Transverse colon (tissue), 4 donors: ENCODE results near the gene FKBP5. TPM values are rescaled to one million over a fixed set of nuclear protein-coding genes. Genes with fewer than 3 reads are reported as not detected.
A peak's percentile ranks its signal among the peaks of the same experiment; 100 is the strongest.

Experiments used
- DNase-seq: peaks from one replicate; pipeline ENCODE4 v3.0.0-alpha.2; 2019
- H3K27ac ChIP-seq, 4 donors: fragments of 200-600 bp; sonication (generic); 2 replicates each; pipeline ENCODE4 v1.5.1; 2016 to 2018; ENCODE audit warnings: inconsistent platforms in 4 of 4
- H3K27me3 ChIP-seq: fragments of 200-600 bp; sonication (generic); 2 replicates; pipeline ENCODE4 v1.5.1; 2017; ENCODE audit warnings: inconsistent platforms
- H3K36me3 ChIP-seq, 4 donors: fragments of 200-600 bp; sonication (generic); 2 replicates each; pipeline ENCODE4 v1.5.1; 2017 to 2019; ENCODE audit warnings: inconsistent platforms in 4 of 4
- H3K4me1 ChIP-seq, 4 donors: fragments of 200-600 bp; sonication (generic); 2 replicates each; pipeline ENCODE4 v1.5.1; 2017 to 2020; ENCODE audit warnings: inconsistent platforms in 4 of 4
- H3K4me3 ChIP-seq, 4 donors: fragments of 200-600 bp; sonication (generic); 1 replicate in 1 of 4; 2 replicates in 3 of 4; pipeline versions ENCODE4 v1.5.1 to v1.6.1; 2017 to 2019; ENCODE audit warnings: inconsistent platforms in 4 of 4
- H3K9me3 ChIP-seq, 2 donors: fragments of 200-600 bp; sonication (generic); 2 replicates each; pipeline ENCODE4 v1.5.1; 2017 to 2019; ENCODE audit warnings: inconsistent platforms in 2 of 2
- CTCF ChIP-seq, 5 experiments: fragments of 200-600 bp in 3 of 5; fragments of 450-650 bp in 2 of 5; sonication (generic) in 3 of 5; IDR thresholded peaks; 1 replicate in 2 of 5; 2 replicates in 3 of 5; pipeline ENCODE4 v1.5.1; 2016 to 2017; ENCODE audit warnings: antibody characterized with exemption in 5 of 5, inconsistent platforms in 3 of 5, mild to moderate bottlenecking in 2 of 5, moderate library complexity in 1 of 5
- EP300 ChIP-seq: sonication (generic); formaldehyde crosslinking; IDR thresholded peaks from one replicate; pipeline ENCODE4 v1.6.1; 2017; ENCODE audit warnings: antibody characterized with exemption, low read depth
- POLR2A ChIP-seq: fragments of 450-650 bp; IDR thresholded peaks from one replicate; pipeline ENCODE4 v1.6.1; 2016; ENCODE audit warnings: antibody characterized with exemption, mild to moderate bottlenecking, moderate library complexity
- POLR2AphosphoS5 ChIP-seq, 3 donors: sonication (generic); formaldehyde crosslinking; IDR thresholded peaks; one replicate each; pipeline ENCODE4 v1.6.1; 2016; ENCODE audit warnings: antibody characterized with exemption in 3 of 3
- whole genome bisulfite sequencing, 2 donors: methylation state at CpG; one replicate each; pipeline ENCODE4 v1.1.5; 2018; ENCODE audit warnings: low coverage in 1 of 2; 5-methylcytosine and 5-hydroxymethylcytosine counted together
- in situ Hi-C, 4 donors: fragments of 200-750 bp; cut with MboI; loops; one replicate each; pipeline versions ENCODE4 v1.15.0 to v1.15.1; 2017; ENCODE audit warnings: low sequenced_read_pairs in 3 of 4, low pct_ligation_motif_present in 1 of 4, low pct_unique_long_range_greater_than_20kb in 1 of 4
- intact Hi-C: fragments of 100-400 bp; cut with DNase I; formaldehyde crosslinking; loops from one replicate; pipeline ENCODE4 v1.15.1; 2023; ENCODE audit warnings: low total_unique reads
- total RNA-seq, 4 donors: library from RNA; depleted of rRNA; stranded (reverse); fragments of >200 nt; gene quantifications; one replicate each; pipeline ENCODE4 v1.1.0, GENCODE V29; 2016

The FKBP5 gene
- total RNA-seq, 4 donors from 2014 or later: 82.8 to 299 (median 254) TPM

DNA sequence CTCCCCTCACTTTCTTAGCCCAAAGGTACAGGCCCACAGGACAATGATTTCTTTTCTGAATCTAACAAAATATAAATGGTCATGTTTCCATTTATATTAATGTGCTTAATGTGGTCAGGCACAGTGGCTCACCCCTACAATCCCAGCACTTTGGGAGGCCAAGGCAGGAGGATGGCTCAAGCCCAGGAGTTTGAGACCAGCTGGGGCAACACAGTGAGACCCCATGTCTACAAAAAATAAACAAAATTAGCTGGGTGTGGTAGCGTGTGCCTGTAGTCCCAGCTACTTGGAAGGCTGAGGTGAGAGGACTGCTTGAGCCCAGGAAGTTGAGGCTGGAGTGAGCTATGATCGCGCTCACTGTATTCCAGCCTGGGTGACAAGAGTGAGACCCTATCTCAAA lies 98.8 kb downstream of the FKBP5 start:
- Histone ChIP-seq H3K27ac (peak overlapping the region; percentile 74 to 78 (median 77)), H3K36me3 (peaks cover 0 to 78% (median 37%) of the 10 kb centered on the region in 4 donors), H3K9me3 (no peaks in the 10 kb centered on the region), H3K4me1 (peaks cover 15 to 76% (median 42%) of the 10 kb centered on the region in 4 donors), H3K27me3 (no peaks in the 10 kb centered on the region), H3K4me3 (no peak overlapping the region)
- DNase-seq: no peak
- TF ChIP-seq POLR2A (no peak), CTCF (IDR thresholded peaks at IDR 0.05) (no peak), EP300 (no peak), POLR2AphosphoS5 (IDR thresholded peaks at IDR 0.05) (no peak)
- intact Hi-C loops (loop anchor here (10.0 kb wide), 1 partner anchor 95 kb away; the partner anchor contains the start of gene FKBP5), in situ Hi-C loops (loop anchor here in 3 of 4 donors (10.0 kb wide), 2 partner anchors 45 to 145 kb away; partner anchors contain the start of gene ARMC12 (in 2 of the 3))
- 94 to 100% methylated on average over 3 of the region's 3 CpGs for WGBS, 2 donors

DNA sequence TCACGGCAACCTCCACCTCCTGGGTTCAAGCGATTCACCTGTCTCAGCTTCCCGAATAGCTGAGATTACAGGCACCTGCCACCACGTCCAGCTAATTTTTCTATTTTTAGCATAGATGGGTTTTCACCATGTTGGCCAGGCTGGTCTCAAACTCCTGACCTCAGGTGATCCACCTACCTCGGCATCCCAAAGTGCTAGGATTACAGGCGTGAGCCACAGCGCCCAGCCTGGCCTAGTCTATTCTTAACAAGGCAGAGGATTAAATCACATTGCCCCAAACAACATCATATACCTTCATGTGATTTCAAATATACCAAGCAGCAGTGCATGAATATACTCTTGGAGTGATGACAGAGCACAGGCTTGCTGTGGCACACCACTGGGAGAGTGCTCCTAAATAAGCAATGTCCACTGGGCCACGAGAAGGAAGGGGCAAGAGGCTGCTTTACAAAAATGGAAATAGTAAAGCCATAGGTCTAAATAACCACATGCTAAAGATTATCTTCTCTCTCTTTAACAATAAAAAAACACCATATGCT lies 99.4 kb downstream of the FKBP5 start:
- H3K4me1 ChIP-seq: peaks cover 18 to 81% (median 40%) of the 10 kb centered on the region in 4 donors
- H3K36me3 ChIP-seq: peaks cover 0 to 75% (median 36%) of the 10 kb centered on the region in 4 donors
- intact Hi-C loops (loop anchor here (10.0 kb wide), 1 partner anchor 96 kb away; the partner anchor contains the start of gene FKBP5), in situ Hi-C loops (loop anchor here in 3 of 4 donors (10.0 kb wide), 2 partner anchors 46 to 146 kb away; partner anchors contain the start of gene ARMC12 (in 2 of the 3))
- H3K4me3 ChIP-seq: no peak overlapping the region
- DNase-seq: no peak
- WGBS, 2 donors: 96% methylated on average over 3 to 8 of the region's 8 CpGs
- H3K9me3 ChIP-seq: no peaks in the 10 kb centered on the region
- H3K27ac ChIP-seq: peak overlapping the region; percentile 74 to 78 (median 77)
- TF ChIP-seq POLR2A: no peak
- TF ChIP-seq EP300: no peak
- TF ChIP-seq POLR2AphosphoS5 (IDR thresholded peaks at IDR 0.05): peak in 2 of 3 donors; percentile 5 to 15
- H3K27me3 ChIP-seq: no peaks in the 10 kb centered on the region

GRCh38 chr6:35587167-35587566 lies 101.5 kb downstream of the FKBP5 start:
- TF ChIP-seq POLR2A: no peak
- peak in 2 of 3 donors; percentile 15 to 27 for TF ChIP-seq POLR2AphosphoS5 (IDR thresholded peaks at IDR 0.05)
- no peak for TF ChIP-seq CTCF (IDR thresholded peaks at IDR 0.05)
- no peak for TF ChIP-seq EP300
- Histone ChIP-seq H3K27ac (peak overlapping the region; percentile 22 to 38 (median 30)), H3K4me1 (peaks cover 21 to 70% (median 35%) of the 10 kb centered on the region in 4 donors), H3K36me3 (peaks cover 0 to 69% (median 32%) of the 10 kb centered on the region in 4 donors), H3K9me3 (no peaks in the 10 kb centered on the region), H3K27me3 (no peaks in the 10 kb centered on the region), H3K4me3 (no peak overlapping the region)
- no peak for DNase-seq
- 94% methylated on average over 2 of the region's 2 CpGs; no CpG with 5 or more reads in 1 of the 2 donors for WGBS, 2 donors
- in situ Hi-C loops (loop anchor here in 3 of 4 donors (10.0 kb wide), 2 partner anchors 48 to 148 kb away; partner anchors contain the start of gene ARMC12 (in 2 of the 3)), intact Hi-C loops (loop anchor here (10.0 kb wide), 1 partner anchor 98 kb away; the partner anchor contains the start of gene FKBP5)

GRCh38 chr6:35586542-35586941 lies 102.2 kb downstream of the FKBP5 start:
- in situ Hi-C loops: loop anchor here in 3 of 4 donors (10.0 kb wide), 2 partner anchors 48 to 148 kb away; partner anchors contain the start of gene ARMC12 (in 2 of the 3)
- TF ChIP-seq EP300 (no peak), POLR2A (no peak)
- no peaks in the 10 kb centered on the region for H3K27me3 ChIP-seq

DNA sequence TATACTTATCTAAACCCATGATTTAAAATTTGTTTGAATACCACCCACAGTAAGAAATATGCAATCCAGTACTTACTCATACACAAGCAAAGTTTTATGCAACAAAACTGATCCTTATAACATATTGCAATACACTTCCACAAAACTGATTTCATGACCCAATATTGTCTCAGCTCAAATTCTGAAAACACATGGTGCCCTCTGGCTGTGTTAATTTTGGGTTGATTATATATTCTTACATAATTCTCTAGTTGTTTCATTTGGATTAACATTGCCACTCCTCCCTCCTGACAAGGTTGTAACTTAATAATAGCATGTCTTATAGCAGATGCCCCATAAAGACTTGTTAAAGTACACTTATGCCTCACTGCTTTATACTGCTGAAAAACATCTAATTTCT lies 103.1 kb downstream of the FKBP5 start:
- peaks cover 15 to 55% (median 26%) of the 10 kb centered on the region in 4 donors for H3K4me1 ChIP-seq
- TF ChIP-seq CTCF (IDR thresholded peaks at IDR 0.05) (no peak), EP300 (no peak), POLR2A (no peak), POLR2AphosphoS5 (IDR thresholded peaks at IDR 0.05) (peak in 1 of 3 donors; percentile 11)
- DNase-seq: no peak
- no peaks in the 10 kb centered on the region for H3K27me3 ChIP-seq
- in situ Hi-C loops (loop anchor here in 3 of 4 donors (10.0 kb wide), 2 partner anchors 49 to 149 kb away; partner anchors contain the start of gene ARMC12 (in 2 of the 3)), intact Hi-C loops (loop anchor here (10.0 kb wide), 1 partner anchor 99 kb away; the partner anchor contains the start of gene FKBP5)
- no peaks in the 10 kb centered on the region for H3K9me3 ChIP-seq
- H3K36me3 ChIP-seq: peaks cover 0 to 71% (median 35%) of the 10 kb centered on the region in 4 donors
- no peak overlapping the region for H3K4me3 ChIP-seq
- peak overlapping the region in 3 of 4 donors; percentile 22 to 38 (median 37) for H3K27ac ChIP-seq

More at GRCh38 chr6:35586542-35586941, 102.2 kb downstream of the FKBP5 start:
- intact Hi-C loops: loop anchor here (10.0 kb wide), 1 partner anchor 98 kb away; the partner anchor contains the start of gene FKBP5
- H3K27ac ChIP-seq: peak overlapping the region; percentile 22 to 38 (median 30)
- peaks cover 0 to 70% (median 33%) of the 10 kb centered on the region in 4 donors for H3K36me3 ChIP-seq
- no peak for DNase-seq
- no peaks in the 10 kb centered on the region for H3K9me3 ChIP-seq
- peaks cover 21 to 64% (median 30%) of the 10 kb centered on the region in 4 donors for H3K4me1 ChIP-seq
- H3K4me3 ChIP-seq: no peak overlapping the region
